ENCODE measurements around the gene SPATS2L.

DNA sequence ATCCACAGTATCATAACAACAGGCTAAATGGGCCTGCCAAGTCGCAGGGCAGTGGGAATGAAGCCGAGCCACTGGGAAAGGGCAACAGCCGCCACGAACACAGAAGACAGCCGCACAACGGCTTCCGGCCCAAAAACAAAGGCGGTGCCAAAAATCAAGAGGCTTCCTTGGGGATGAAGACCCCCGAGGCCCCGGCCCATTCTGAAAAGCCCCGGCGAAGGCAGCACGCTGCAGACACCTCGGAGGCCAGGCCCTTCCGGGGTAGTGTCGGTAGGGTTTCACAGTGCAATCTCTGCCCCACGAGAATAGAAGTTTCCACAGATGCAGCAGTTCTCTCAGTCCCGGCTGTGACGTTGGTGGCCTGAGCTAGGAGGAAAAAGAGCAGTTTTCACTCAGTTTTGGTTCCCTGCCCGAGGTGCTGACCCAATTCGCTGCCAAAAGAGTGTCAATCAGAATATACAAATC lies 171.2 kb downstream of the SPATS2L start:
- no peak for TF ChIP-seq CTCF (conservative IDR thresholded peaks at IDR 0.05 in 1 of 2, IDR thresholded peaks at IDR 0.05 in 1 of 2; ENCODE audit: extremely low read depth in 1 of 2, insufficient read depth in 1 of 2, low read depth in 1 of 2, low read length in 2 of 2)
- TF ChIP-seq EZH2 (IDR thresholded peaks at IDR 0.05; ENCODE audit: borderline replicate concordance, low read length) = no peak
